GM23248 (cell line): ENCODE measurements around the gene KCNH4. TPM values are rescaled to one million over a fixed set of nuclear protein-coding genes. Genes with fewer than 3 reads are reported as not detected.
"Not testable (repeated sequence)": the region's sequence is repeated elsewhere in the genome, so short reads cannot be mapped to it uniquely, and the experiment has no call there.

ENCODE experiments used
- DNase-seq: peaks from one replicate; pipeline ENCODE4 v3.0.0-alpha.2; 2015
- H2AFZ ChIP-seq: fragments of 200-600 bp; sonication (generic); 2 replicates; pipeline ENCODE4 v1.6.1; 2016; ENCODE audit warnings: antibody characterized with exemption
- H3F3A ChIP-seq: fragments of 200-600 bp; sonication (generic); 2 replicates; pipeline ENCODE4 v1.6.1; 2016; ENCODE audit warnings: mild to moderate bottlenecking, antibody characterized with exemption, mixed run types; ENCODE audit not compliant: insufficient read depth
- H3K27ac ChIP-seq: fragments of 200-600 bp; sonication (generic); 2 replicates; pipeline ENCODE4 v1.5.1; 2016; ENCODE audit warnings: mild to moderate bottlenecking
- H3K27me3 ChIP-seq: fragments of 200-600 bp; sonication (generic); replicated peaks from 2 replicates; pipeline ENCODE4 v1.6.1; 2016; ENCODE audit warnings: mild to moderate bottlenecking; ENCODE audit not compliant: insufficient read depth
- H3K36me3 ChIP-seq: fragments of 200-600 bp; sonication (generic); 2 replicates; pipeline ENCODE4 v1.6.1; 2016; ENCODE audit warnings: low read depth, mild to moderate bottlenecking
- H3K4me1 ChIP-seq: fragments of 200-600 bp; sonication (generic); 2 replicates; pipeline ENCODE4 v1.6.1; 2016; ENCODE audit warnings: mild to moderate bottlenecking; ENCODE audit not compliant: insufficient read depth
- H3K4me2 ChIP-seq: fragments of 200-600 bp; sonication (generic); one replicate; pipeline ENCODE4 v1.6.1; 2016; ENCODE audit warnings: mild to moderate bottlenecking; ENCODE audit not compliant: unreplicated experiment
- H3K4me3 ChIP-seq: fragments of 200-600 bp; sonication (generic); 2 replicates; pipeline ENCODE4 v1.5.1; 2016; ENCODE audit warnings: mild to moderate bottlenecking
- H3K79me2 ChIP-seq: fragments of 200-600 bp; sonication (generic); 2 replicates; pipeline ENCODE4 v1.6.1; 2016; ENCODE audit warnings: mild to moderate bottlenecking; ENCODE audit not compliant: insufficient read depth
- H3K9ac ChIP-seq: fragments of 200-600 bp; sonication (generic); 2 replicates; pipeline ENCODE4 v1.6.1; 2016; ENCODE audit warnings: mild to moderate bottlenecking
- H3K9me2 ChIP-seq: fragments of 200-600 bp; sonication (generic); 2 replicates; pipeline ENCODE4 v1.6.1; 2016; ENCODE audit warnings: mixed run types, mild to moderate bottlenecking, moderate library complexity; ENCODE audit not compliant: insufficient read depth
- H3K9me3 ChIP-seq: fragments of 200-600 bp; sonication (generic); one replicate; pipeline ENCODE4 v1.6.1; 2017; ENCODE audit warnings: low read depth
- H4K20me1 ChIP-seq: fragments of 200-600 bp; sonication (generic); 2 replicates; pipeline ENCODE4 v1.6.0; 2016; ENCODE audit not compliant: insufficient read depth
- EZH2 ChIP-seq: fragments of 200-600 bp; sonication (generic); IDR thresholded peaks from 2 replicates; pipeline ENCODE4 v1.6.1; 2018; ENCODE audit warnings: antibody characterized with exemption, mild to moderate bottlenecking; ENCODE audit not compliant: insufficient read depth, poor library complexity, severe bottlenecking
- EZH2phosphoT487 ChIP-seq: fragments of 200-600 bp; sonication (generic); IDR thresholded peaks from 2 replicates; pipeline ENCODE4 v1.6.1; 2018; ENCODE audit warnings: antibody characterized with exemption, moderate library complexity, mild to moderate bottlenecking, low read depth; ENCODE audit not compliant: insufficient read depth
- WGBS, 2 experiments: methylation state at CpG; one replicate each; pipeline ENCODE4 v1.1.6; 2015 to 2017; ENCODE audit warnings: low lambda C conversion rate in 2 of 2, low coverage in 1 of 2; ENCODE audit errors: missing lambda C conversion rate in 2 of 2; 5-methylcytosine and 5-hydroxymethylcytosine counted together
- in situ Hi-C: fragments of 300-500 bp; cut with MboI; formaldehyde crosslinking; loops from 2 replicates; pipeline ENCODE4 v1.15.0; 2020
- polyA plus RNA-seq: library from polyadenylated mRNA; unstranded; fragments of >200 nt; fragmentation: Nextera tagmentation; extraction: Ambion mirVana; gene quantifications from 2 replicates; pipeline ENCODE4 v1.2.1, GENCODE V29; 2016
- total RNA-seq: library from RNA; depleted of rRNA; stranded (reverse); fragments of >200 nt; shearing (Covaris generic); gene quantifications from 2 replicates; pipeline ENCODE4 v1.2.3, GENCODE V29; 2014

Gene KCNH4
- total and polyA plus RNA-seq, 2 experiments from 2014 or later: not detected

DNA sequence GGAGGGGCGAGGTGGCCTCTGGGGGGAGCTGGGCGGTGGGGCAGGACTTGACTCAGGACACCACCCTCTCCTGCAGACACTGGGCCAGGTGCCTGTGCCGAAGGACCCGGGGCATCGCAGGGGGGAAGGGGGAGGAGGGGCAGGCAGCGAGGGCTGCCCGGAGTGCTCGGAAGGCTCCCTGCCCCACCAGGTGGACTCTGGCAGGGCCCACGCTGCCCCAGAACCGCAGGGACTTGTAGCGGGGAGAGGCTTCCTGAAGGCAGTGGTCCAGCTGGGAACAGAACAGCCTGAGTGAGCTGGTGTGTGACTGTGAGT is 8.7 kb upstream of the KCNH4 start:
- Histone ChIP-seq H3K9me2 (no peaks in the 10 kb centered on the region), H3K4me1 (0 out of 2 replicates have a peak, but pooled peaks cover 1% of the 10 kb centered on the region), H3K9ac (no peak overlapping the region), H2AFZ (no peak overlapping the region), H3K79me2 (no peaks in the 10 kb centered on the region), H3K9me3 (no peaks in the 10 kb centered on the region), H3K4me3 (no peak overlapping the region), H3K36me3 (no peaks in the 10 kb centered on the region), H3K27me3 (no peaks in the 10 kb centered on the region), H3F3A (no peaks in the 10 kb centered on the region), H3K4me2 (no peak overlapping the region), H3K27ac (no peak overlapping the region), H4K20me1 (no peaks in the 10 kb centered on the region)
- WGBS, 2 experiments: 62 to 73% methylated on average over 4 to 11 of the region's 11 CpGs
- DNase-seq: no peak
- in situ Hi-C loops: no loop called here
- TF ChIP-seq EZH2: no peak
- TF ChIP-seq EZH2phosphoT487: no peak

DNA sequence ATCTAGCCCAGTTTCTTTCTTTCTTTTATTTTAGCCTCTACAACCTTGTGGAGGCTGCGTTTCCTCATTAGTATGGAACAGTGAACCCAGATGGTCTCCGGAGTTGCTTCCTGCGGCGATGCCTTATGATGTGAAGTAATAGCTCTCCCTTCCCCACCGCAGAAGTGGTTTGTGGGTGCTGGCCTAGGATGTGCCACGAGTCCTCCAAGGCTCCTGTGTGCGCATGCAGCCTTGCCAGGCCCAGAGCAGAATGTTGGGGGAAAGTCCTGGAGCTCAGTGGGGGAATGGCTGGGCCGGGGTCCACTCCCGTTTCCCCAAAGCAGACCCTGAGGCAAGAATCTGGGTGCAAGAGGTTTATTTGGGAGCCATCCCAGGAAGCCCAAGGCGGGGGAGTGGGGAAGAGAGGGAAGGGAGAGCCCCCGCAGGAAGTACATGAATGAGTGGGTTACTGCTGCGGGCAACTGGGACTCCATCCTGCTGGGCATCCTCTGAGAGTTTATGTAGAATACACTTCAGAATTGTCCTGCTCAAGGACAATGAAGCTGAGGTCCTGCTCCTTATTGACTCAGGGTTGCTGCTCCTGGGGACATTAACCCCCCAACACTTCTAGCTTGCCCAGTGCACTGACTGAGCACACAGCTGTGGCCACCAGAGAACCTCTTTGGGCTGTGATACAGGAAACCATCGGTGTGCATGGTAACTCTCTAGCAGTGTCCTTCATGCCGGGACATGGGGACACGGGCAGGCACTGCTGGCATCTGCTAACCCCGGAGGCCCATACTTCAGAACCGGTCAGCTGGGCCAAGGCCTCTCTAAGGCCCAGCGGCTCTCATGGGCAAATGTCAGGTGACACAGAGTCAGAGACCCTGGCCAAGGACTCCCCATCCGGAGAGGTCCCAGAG is 8.1 kb upstream of the KCNH4 start:
- Histone ChIP-seq H3K4me1 (0 out of 2 replicates have a peak, but pooled peaks cover 4% of the 10 kb centered on the region), H3K4me2 (no peak overlapping the region), H3K27me3 (no peaks in the 10 kb centered on the region), H3F3A (no peaks in the 10 kb centered on the region), H2AFZ (no peak overlapping the region), H3K9ac (no peak overlapping the region), H3K36me3 (no peaks in the 10 kb centered on the region), H4K20me1 (no peaks in the 10 kb centered on the region), H3K79me2 (no peaks in the 10 kb centered on the region), H3K27ac (no peak overlapping the region), H3K9me3 (no peaks in the 10 kb centered on the region), H3K9me2 (no peaks in the 10 kb centered on the region), H3K4me3 (no peak overlapping the region)
- in situ Hi-C loops: no loop called here
- DNase-seq: no peak
- TF ChIP-seq EZH2 (no peak), EZH2phosphoT487 (no peak)
- 68 to 71% methylated on average over 19 of the region's 19 CpGs for WGBS, 2 experiments

DNA sequence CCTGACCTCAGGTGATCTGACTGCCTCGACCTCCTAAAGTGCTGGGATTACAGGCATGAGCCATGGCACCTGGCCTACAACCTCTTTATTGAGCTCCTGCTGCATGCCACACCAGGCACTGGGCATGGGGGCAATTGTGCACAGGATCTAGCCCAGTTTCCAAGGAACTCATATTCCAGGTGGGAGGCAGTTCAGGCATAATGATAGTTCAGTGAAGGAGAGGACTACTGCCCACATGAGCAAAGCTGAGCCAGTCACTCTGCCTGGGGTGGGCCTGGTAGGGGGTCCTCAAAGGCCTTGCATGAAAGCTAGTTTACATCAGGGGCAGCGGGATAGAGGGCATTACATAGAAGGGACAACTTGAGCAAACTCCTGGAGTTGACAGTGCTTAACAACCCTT is 6.9 kb upstream of the KCNH4 start:
- H3K9me2 ChIP-seq: no peaks in the 10 kb centered on the region
- no peak overlapping the region for H3K27ac ChIP-seq
- no peak for DNase-seq
- no peak overlapping the region for H3K4me2 ChIP-seq
- TF ChIP-seq EZH2: no peak
- TF ChIP-seq EZH2phosphoT487: no peak
- H3K36me3 ChIP-seq: no peaks in the 10 kb centered on the region
- no peaks in the 10 kb centered on the region for H3K9me3 ChIP-seq
- H4K20me1 ChIP-seq: no peaks in the 10 kb centered on the region
- 75 to 82% methylated on average over 2 of the region's 2 CpGs for WGBS, 2 experiments
- H3K79me2 ChIP-seq: no peaks in the 10 kb centered on the region
- H3F3A ChIP-seq: no peaks in the 10 kb centered on the region
- no peak overlapping the region for H2AFZ ChIP-seq
- in situ Hi-C loops: no loop called here
- H3K4me3 ChIP-seq: no peak overlapping the region
- H3K27me3 ChIP-seq: no peaks in the 10 kb centered on the region
- H3K4me1 ChIP-seq: peaks cover 11% of the 10 kb centered on the region; the same call in 1 of the 2 replicates
- no peak overlapping the region for H3K9ac ChIP-seq

DNA sequence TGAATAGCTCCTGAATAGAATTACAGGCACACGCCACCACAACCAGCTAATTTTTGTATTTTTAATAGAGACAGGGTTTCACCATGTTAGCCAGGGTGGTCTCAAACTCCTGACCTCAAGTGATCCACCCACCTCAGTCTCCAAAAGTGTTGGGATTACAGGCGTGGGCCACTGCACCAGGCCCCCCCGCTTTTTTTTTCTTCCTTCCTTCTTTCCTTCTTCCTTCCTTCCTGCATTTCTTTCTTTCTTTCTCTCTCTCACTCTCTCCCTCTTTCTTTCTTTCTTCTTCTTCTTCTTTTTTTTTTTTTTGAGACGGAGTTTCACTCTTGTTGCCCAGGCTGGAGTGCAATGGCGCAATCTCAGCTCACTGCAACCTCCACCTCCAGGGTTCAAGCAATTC is 5.2 kb upstream of the KCNH4 start:
- H3K27me3 ChIP-seq, H4K20me1 ChIP-seq, H3K36me3 ChIP-seq, DNase-seq, H3K9ac ChIP-seq, in situ Hi-C loops, H3K27ac ChIP-seq, H3K4me2 ChIP-seq, H3K9me2 ChIP-seq, H2AFZ ChIP-seq, H3F3A ChIP-seq, H3K79me2 ChIP-seq, H3K4me3 ChIP-seq, H3K9me3 ChIP-seq: not testable (repeated sequence)
- WGBS, 2 experiments: 86 to 88% methylated on average over 5 of the region's 5 CpGs
- peaks cover 11% of the 10 kb centered on the region; the same call in 1 of the 2 replicates for H3K4me1 ChIP-seq
